ENCODE measurements around the gene APOBEC3C.

- TF ChIP-seq EZH2 (IDR thresholded peaks at IDR 0.05; ENCODE audit: insufficient read depth, poor library complexity, severe bottlenecking), result no peak
- TF ChIP-seq EZH2phosphoT487 (IDR thresholded peaks at IDR 0.05; ENCODE audit: insufficient read depth, low read depth), result no peak
Measured at GRCh38 chr22:38964989-38965388, 49.1 kb upstream of the APOBEC3C start.
